Measurements from ENCODE around the gene SDS. TPM values are rescaled to one million over a fixed set of nuclear protein-coding genes. Genes with fewer than 3 reads are reported as not detected.

SDS gene
- total and polyA plus RNA-seq, 2 of the 8 experiments (the other 6 are each of a cell fraction or from before 2014, with no cell fraction given), result 0.21 TPM; not detected in 1

DNA sequence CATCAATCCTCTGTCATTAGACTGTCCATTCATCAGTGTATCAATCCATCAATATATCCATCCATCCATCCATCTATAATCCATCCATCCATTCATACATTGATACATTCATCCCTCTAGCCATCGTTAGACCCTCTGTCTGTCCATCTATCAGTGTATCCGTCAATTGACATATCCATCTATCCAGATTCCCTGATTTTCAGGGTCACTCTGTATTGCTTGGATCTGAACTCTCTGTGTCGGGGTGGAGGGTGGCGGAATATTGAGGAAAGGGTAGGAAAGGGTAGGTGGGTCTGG, 35.6 kb upstream of the SDS start:
- H3K23ac ChIP-seq (ENCODE audit: insufficient read length), result no peak overlapping the region
- 45 to 100% methylated on average over 1 to 4 of the region's 4 CpGs for WGBS, 2 experiments (ENCODE audit: extremely low coverage in 1 of 2, insufficient coverage in 1 of 2, insufficient read length in 1 of 2, insufficient replicate concordance in 2 of 2, low coverage in 1 of 2, low lambda C conversion rate in 2 of 2, missing lambda C conversion rate in 1 of 2)
- H2BK120ac ChIP-seq (replicated peaks; ENCODE audit: low read depth, low read length), result no peak overlapping the region
- H3K79me2 ChIP-seq (ENCODE audit: control insufficient read depth in 1 of 2, insufficient read depth in 2 of 2, low read length in 2 of 2), result no peaks in the 10 kb centered on the region
- CTCF ChIA-PET (ENCODE audit: partially characterized antibody), result interaction anchor here (0.7 to 8.4 kb wide), 8 partner anchors 9 to 308 kb away, joined by 3 to 82 read pairs (median 4); no protein-coding TSS in a partner anchor
- no peak overlapping the region for H4K8ac ChIP-seq (ENCODE audit: extremely low read depth, insufficient read depth, low read length)
- H3K9me3 ChIP-seq (ENCODE audit: insufficient read depth in 2 of 2, low read depth in 1 of 2, low read length in 1 of 2), result no peaks in the 10 kb centered on the region; a peak in 1 of 4 replicates
- peaks cover 0 to 2% (median under 1%) of the 10 kb centered on the region in 4 experiments; a peak in 2 of 7 replicates for H3K4me1 ChIP-seq (replicated peaks in 1 of 4; ENCODE audit: control insufficient read depth in 3 of 4, insufficient read depth in 4 of 4, low read length in 3 of 4)
- H3K56ac ChIP-seq (replicated peaks; ENCODE audit: insufficient read length, low read depth, low read length), result peak overlapping the region; percentile 49
- H3K23me2 ChIP-seq (ENCODE audit: low read depth, low read length), result peaks cover 6% of the 10 kb centered on the region; the same call in 1 of the 2 replicates
- no peak overlapping the region for H4K5ac ChIP-seq (ENCODE audit: insufficient read length, low read depth, low read length)
- H3K79me1 ChIP-seq (ENCODE audit: low read depth, low read length), result no peaks in the 10 kb centered on the region
- H3K27me3 ChIP-seq (replicated peaks in 1 of 4; ENCODE audit: control insufficient read depth in 3 of 4, extremely low read depth in 1 of 4, insufficient read depth in 3 of 4, low read length in 3 of 4), result peaks cover 0 to 2% (median 0%) of the 10 kb centered on the region in 4 experiments; a peak in 2 of 7 replicates
- DNase-seq (ENCODE audit: low read depth in 1 of 2, low spot score in 2 of 2), result no peak
- no peak overlapping the region for H3K18ac ChIP-seq (ENCODE audit: extremely low read depth, low read length)
- H2BK20ac ChIP-seq (ENCODE audit: low read length), result no peak overlapping the region
- no peak overlapping the region for H3K4me2 ChIP-seq (ENCODE audit: insufficient read depth in 1 of 2, low read depth in 2 of 2, low read length in 2 of 2)
- no peak for TF ChIP-seq ASH2L (IDR thresholded peaks at IDR 0.05; ENCODE audit: low read length)
- POLR2A ChIA-PET (ENCODE audit: partially characterized antibody), result no interaction called here
- H2BK12ac ChIP-seq (ENCODE audit: low read depth, low read length), result no peak overlapping the region
- H2BK15ac ChIP-seq (ENCODE audit: low read length), result no peak overlapping the region
- no peak overlapping the region for H2BK5ac ChIP-seq (ENCODE audit: low read depth, low read length)
- H3K4ac ChIP-seq (replicated peaks; ENCODE audit: insufficient read length, low read depth, low read length), result no peak overlapping the region
- no peak overlapping the region for H2AFZ ChIP-seq (ENCODE audit: low read length)
- no peak overlapping the region for H3K27ac ChIP-seq (ENCODE audit: low read depth, low read length)
- H4K91ac ChIP-seq (replicated peaks; ENCODE audit: insufficient read length, low read length), result no peak overlapping the region
- H4K20me1 ChIP-seq (replicated peaks in 1 of 2; ENCODE audit: control insufficient read depth in 1 of 2, insufficient read depth in 2 of 2, low read length in 2 of 2), result no peaks in the 10 kb centered on the region
- no peak overlapping the region for H3K4me3 ChIP-seq (ENCODE audit: extremely low read depth in 1 of 4, insufficient read depth in 2 of 4, low read depth in 3 of 4, low read length in 4 of 4)
- no peak for FAIRE-seq
- H3K14ac ChIP-seq (ENCODE audit: insufficient read length), result no peak overlapping the region
- no peak overlapping the region for H3K9ac ChIP-seq (replicated peaks in 1 of 4; ENCODE audit: extremely low read depth in 1 of 4, low read depth in 3 of 4, low read length in 3 of 4)
- H3K36me3 ChIP-seq (ENCODE audit: control insufficient read depth in 2 of 4, insufficient read depth in 4 of 4, low read length in 3 of 4), result no peaks in the 10 kb centered on the region; a peak in 1 of 8 replicates
- no peak overlapping the region for H2AK5ac ChIP-seq (ENCODE audit: low read depth, low read length)
